SK-N-SH (cell line): ENCODE results near the gene RNASE8.

Experiments used
- FOXJ3 ChIP-seq: sonication (generic); formaldehyde crosslinking; IDR thresholded peaks from 2 replicates; pipeline ENCODE4 v1.5.1; 2020; ENCODE audit warnings: mild to moderate bottlenecking, missing genetic modification reagents
- FOXM1 ChIP-seq: IDR thresholded peaks from 2 replicates; pipeline ENCODE4 v1.4.0; 2012; ENCODE audit warnings: low read depth, mild to moderate bottlenecking
- MXI1 ChIP-seq: IDR thresholded peaks from 2 replicates; pipeline ENCODE4 v1.6.1; 2012; ENCODE audit warnings: mild to moderate bottlenecking, low read depth, low read length, improper control_type of control experiment
- NFIC ChIP-seq: IDR thresholded peaks from 2 replicates; pipeline ENCODE4 v1.4.0; 2012; ENCODE audit warnings: borderline replicate concordance
- POLR2AphosphoS5 ChIP-seq: IDR thresholded peaks from 2 replicates; pipeline ENCODE4 v1.6.1; 2012; ENCODE audit warnings: low read depth, low read length
- RCOR1 ChIP-seq: fragments of 150-350 bp; IDR thresholded peaks from 2 replicates; pipeline ENCODE4 v1.6.1; 2017; ENCODE audit warnings: antibody characterized with exemption, low read length
- TAF1 ChIP-seq: IDR thresholded peaks from 2 replicates; pipeline ENCODE4 v1.6.1; 2012; ENCODE audit warnings: low read depth, mild to moderate bottlenecking, low read length, moderate library complexity, borderline replicate concordance
- TCF12 ChIP-seq: IDR thresholded peaks from 2 replicates; pipeline ENCODE4 v1.4.0; 2012
- TF ChIP-seq, protein P1 (sequence below): fragments of 200-600 bp; sonication (generic); IDR thresholded peaks from 2 replicates; pipeline ENCODE4 v1.6.1; 2017; ENCODE audit warnings: antibody characterized with exemption, mild to moderate bottlenecking, moderate library complexity

DNA sequence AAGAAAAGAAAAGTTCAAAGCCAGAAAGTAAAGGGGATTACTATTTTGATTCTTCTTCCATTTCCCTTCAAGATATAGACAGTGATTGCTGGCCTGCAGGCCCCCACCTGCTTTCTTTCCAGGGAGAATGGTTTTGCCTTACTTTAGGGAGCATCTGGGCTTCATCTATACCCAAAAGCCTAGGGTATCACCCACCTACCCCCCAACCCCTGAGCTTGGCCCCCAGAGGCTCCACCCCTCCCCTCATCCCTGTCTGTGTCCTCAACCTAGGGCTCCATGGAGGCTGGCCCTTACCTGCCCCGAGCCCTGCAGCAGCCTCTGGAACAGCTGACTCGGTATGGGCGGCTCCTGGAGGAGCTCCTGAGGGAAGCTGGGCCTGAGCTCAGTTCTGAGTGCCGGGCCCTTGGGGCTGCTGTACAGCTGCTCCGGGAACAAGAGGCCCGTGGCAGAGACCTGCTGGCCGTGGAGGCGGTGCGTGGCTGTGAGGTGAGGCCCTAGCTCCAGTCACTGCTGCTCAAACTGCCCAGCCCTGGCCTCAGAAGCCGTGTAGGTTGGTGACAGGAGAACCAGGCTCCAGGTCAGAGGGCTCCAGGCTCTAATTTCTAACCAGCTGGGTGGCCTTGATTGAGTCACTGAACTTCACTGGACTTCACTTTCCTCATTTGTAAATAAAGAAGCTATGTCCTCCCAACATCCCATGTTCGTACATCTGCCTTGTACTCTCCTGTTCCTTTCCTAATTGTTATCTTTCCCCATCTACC lies 26.1 kb downstream of the RNASE8 start:
- TF ChIP-seq TCF12 (no peak), NFIC (no peak), FOXJ3 (no peak), POLR2AphosphoS5 (no peak), TAF1 (no peak), MXI1 (no peak), FOXM1 (no peak), RCOR1 (no peak)
- TF ChIP-seq, protein P1, sequence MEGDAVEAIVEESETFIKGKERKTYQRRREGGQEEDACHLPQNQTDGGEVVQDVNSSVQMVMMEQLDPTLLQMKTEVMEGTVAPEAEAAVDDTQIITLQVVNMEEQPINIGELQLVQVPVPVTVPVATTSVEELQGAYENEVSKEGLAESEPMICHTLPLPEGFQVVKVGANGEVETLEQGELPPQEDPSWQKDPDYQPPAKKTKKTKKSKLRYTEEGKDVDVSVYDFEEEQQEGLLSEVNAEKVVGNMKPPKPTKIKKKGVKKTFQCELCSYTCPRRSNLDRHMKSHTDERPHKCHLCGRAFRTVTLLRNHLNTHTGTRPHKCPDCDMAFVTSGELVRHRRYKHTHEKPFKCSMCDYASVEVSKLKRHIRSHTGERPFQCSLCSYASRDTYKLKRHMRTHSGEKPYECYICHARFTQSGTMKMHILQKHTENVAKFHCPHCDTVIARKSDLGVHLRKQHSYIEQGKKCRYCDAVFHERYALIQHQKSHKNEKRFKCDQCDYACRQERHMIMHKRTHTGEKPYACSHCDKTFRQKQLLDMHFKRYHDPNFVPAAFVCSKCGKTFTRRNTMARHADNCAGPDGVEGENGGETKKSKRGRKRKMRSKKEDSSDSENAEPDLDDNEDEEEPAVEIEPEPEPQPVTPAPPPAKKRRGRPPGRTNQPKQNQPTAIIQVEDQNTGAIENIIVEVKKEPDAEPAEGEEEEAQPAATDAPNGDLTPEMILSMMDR: no peak
